ENCODE results near the gene DSP.

DNA sequence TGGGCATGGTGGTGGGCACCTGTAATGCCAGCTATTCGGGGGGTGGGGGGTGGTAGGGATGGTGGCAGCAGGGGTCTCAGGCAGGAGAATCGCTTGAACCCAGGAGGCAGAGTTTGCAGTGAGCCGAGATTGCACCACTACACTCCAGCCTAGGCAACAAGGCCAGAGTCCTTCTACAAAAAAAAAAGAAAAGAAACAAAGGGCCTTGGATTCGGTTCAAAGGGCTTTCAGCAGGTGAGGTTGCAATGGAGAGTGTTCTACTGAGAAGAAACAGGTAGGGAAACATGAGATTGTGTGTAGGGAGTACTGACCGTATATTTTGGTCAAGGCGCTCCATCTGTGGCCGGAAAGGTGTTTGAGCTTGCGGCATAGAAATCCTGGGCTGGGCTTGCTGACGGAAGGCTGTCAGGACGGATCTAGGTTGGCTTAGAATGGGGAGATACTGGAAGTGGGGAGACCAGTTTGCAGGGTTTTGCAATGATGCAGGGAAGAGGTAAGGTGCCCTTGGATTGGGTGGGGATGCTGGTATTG lies 40.7 kb upstream of the DSP start:
- TF ChIP-seq CTCF (IDR thresholded peaks at IDR 0.05) (no peak), POLR2A (IDR thresholded peaks at IDR 0.05) (no peak)
